22Rv1 (cell line): ENCODE data around the gene CEP95.
A peak's percentile ranks its signal among the peaks of the same experiment; 100 is the strongest.

Experiments used
- ZFX ChIP-seq: fragments of 450-650 bp; IDR thresholded peaks from 2 replicates; pipeline ENCODE4 v1.6.1; 2017; ENCODE audit warnings: antibody characterized with exemption, borderline replicate concordance
- TF ChIP-seq, protein P1 (sequence below): fragments of 450-650 bp; IDR thresholded peaks from 2 replicates; pipeline ENCODE4 v1.5.1; 2017; ENCODE audit warnings: mild to moderate bottlenecking

DNA sequence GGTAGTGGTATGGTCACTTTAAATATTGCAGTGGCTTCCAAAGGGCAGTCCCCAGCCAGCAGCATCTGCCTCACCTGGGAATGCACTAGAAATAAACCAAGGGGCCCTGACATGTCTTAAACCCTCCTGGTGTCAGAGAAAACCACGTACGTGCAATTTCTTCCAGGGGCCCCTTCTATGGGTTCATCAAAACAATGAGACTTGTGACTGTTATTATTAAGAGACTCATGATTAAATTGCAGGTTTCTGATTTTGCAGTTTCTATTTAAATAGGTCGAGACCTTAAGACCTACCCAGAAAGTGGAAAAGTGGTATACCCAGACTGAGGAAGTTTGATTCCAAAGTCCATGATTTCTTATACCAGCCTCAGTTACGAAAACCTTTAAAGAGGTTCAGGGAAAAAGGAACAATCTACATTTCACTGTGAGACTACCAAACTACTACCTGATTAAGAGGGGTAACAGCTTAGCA lies 9.2 kb upstream of the CEP95 start:
- TF ChIP-seq, protein P1, sequence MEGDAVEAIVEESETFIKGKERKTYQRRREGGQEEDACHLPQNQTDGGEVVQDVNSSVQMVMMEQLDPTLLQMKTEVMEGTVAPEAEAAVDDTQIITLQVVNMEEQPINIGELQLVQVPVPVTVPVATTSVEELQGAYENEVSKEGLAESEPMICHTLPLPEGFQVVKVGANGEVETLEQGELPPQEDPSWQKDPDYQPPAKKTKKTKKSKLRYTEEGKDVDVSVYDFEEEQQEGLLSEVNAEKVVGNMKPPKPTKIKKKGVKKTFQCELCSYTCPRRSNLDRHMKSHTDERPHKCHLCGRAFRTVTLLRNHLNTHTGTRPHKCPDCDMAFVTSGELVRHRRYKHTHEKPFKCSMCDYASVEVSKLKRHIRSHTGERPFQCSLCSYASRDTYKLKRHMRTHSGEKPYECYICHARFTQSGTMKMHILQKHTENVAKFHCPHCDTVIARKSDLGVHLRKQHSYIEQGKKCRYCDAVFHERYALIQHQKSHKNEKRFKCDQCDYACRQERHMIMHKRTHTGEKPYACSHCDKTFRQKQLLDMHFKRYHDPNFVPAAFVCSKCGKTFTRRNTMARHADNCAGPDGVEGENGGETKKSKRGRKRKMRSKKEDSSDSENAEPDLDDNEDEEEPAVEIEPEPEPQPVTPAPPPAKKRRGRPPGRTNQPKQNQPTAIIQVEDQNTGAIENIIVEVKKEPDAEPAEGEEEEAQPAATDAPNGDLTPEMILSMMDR = peak; percentile 31
- TF ChIP-seq ZFX = no peak
